Kidney (tissue), 14 donors: ENCODE data around the gene CLIC5. TPM values are rescaled to one million over a fixed set of nuclear protein-coding genes. Genes with fewer than 3 reads are reported as not detected.

Experiments
- DNase-seq, 5 donors: peaks; one replicate each; pipeline ENCODE4 v3.0.0-alpha.2; 2013 to 2020
- FAIRE-seq: peaks from 2 replicates; lab custom pipeline; 2012; peaks lifted over from hg19 to GRCh38; lab: Jason Lieb, UNC
- H3K27ac ChIP-seq, 2 donors: one replicate each; pipeline ENCODE4 v1.7.0; 2013; ENCODE audit warnings: low read depth in 2 of 2, low read length in 2 of 2, inconsistent platforms in 1 of 2
- H3K27me3 ChIP-seq: one replicate; pipeline ENCODE4 v1.7.1; 2013; ENCODE audit warnings: low read length, inconsistent platforms; ENCODE audit not compliant: control insufficient read depth, insufficient read depth
- H3K36me3 ChIP-seq, 3 donors: one replicate each; pipeline versions ENCODE4 v1.7.0 to v1.7.1; 2013; ENCODE audit warnings: low read length in 3 of 3, control low read depth in 1 of 3, inconsistent platforms in 1 of 3; ENCODE audit not compliant: insufficient read depth in 3 of 3, control insufficient read depth in 2 of 3
- H3K4me1 ChIP-seq, 3 donors: one replicate each; pipeline versions ENCODE4 v1.7.0 to v1.7.1; 2013; ENCODE audit warnings: low read length in 3 of 3, inconsistent platforms in 1 of 3, low read depth in 1 of 3; ENCODE audit not compliant: control insufficient read depth in 2 of 3, insufficient read depth in 2 of 3
- H3K4me3 ChIP-seq, 3 donors: one replicate each; pipeline versions ENCODE4 v1.7.0 to v1.8.1; 2013; ENCODE audit warnings: low read length in 3 of 3, control low read depth in 1 of 3, inconsistent platforms in 1 of 3
- H3K9ac ChIP-seq, 3 donors: one replicate each; pipeline versions ENCODE4 v1.7.0 to v1.7.1; 2013; ENCODE audit warnings: low read length in 3 of 3, control low read depth in 1 of 3, inconsistent platforms in 1 of 3
- H3K9me3 ChIP-seq, 3 donors: one replicate each; pipeline versions ENCODE4 v1.7.0 to v1.7.1; 2013; ENCODE audit warnings: low read length in 3 of 3, control low read depth in 1 of 3, inconsistent platforms in 1 of 3; ENCODE audit not compliant: control insufficient read depth in 2 of 3, insufficient read depth in 1 of 3
- intact Hi-C: fragments of 100-400 bp; cut with DNase I; formaldehyde crosslinking; loops from one replicate; pipeline ENCODE4 v1.11.1; 2022
- polyA plus RNA-seq: library from polyadenylated mRNA; stranded (reverse); fragments of 350-450 nt; fragmentation: Illumina TruSeq; extraction: RNeasy Lipid Tissue Mini Kit (QIAGEN cat#74804); gene quantifications from one replicate; pipeline ENCODE4 v1.2.3, GENCODE V29; 2014; ENCODE audit warnings: low read depth, low replicate concordance; ENCODE audit not compliant: insufficient read depth
- total RNA-seq: library from RNA; stranded (reverse); fragmentation: NEBNext Ultra II Directional; extraction: Animal tissue kit (Norgen Biotek cat#: 25700); gene quantifications from one replicate; pipeline ENCODE4 v1.2.1, GENCODE V29; 2021
- TF ChIP-seq, protein P1 (sequence below): IDR thresholded peaks from 3 replicates; pipeline ENCODE4 v1.5.1; 2012; ENCODE audit warnings: mild to moderate bottlenecking, moderate library complexity, borderline replicate concordance; ENCODE audit not compliant: insufficient read depth; ENCODE audit errors: extremely low read depth
- donor health status: control.
- donor health status: control.
- donor health status: control.
- donor health status: control.
- donor health status: control.
- donor health status: DM: yes; HTN: yes; CAD: no.
- donor health status: Normal renal cell carcinoma (clear cell type).

The CLIC5 gene
- total and polyA plus RNA-seq, 2 donors from 2014 or later = 7.4 to 54.3 TPM

DNA sequence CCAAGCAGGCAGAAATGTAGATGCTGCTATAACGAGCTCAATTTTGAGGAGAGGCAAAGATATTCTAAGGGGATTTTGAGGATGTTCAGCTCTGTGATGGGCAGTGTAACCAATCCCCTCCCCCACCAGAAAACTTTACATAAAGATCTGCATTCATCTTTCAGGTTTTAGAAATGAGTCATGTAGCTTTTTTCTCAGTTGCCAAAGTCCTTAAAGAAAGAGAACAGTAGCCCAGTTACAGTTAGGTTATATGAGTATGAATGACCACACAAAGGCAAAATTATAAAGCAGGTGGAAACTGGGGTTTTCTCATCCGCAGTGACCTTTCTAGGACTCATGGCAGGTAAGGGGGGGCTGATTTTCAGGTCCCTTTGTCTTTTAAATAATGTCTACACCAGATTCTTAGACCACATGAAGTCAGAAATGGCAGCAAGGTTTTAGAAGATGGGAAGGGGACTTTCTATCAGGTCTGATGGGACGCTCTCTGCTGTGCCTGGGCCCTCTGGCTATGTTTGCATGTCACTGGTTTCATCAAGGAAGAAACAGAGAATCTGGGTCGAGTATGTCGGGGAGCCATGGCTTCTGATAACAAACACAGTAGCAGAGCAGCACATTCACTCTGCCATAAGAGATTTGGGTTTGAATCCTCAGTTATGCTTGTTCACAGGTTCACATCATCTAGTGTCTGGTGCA, 94.7 kb downstream of the CLIC5 start:
- no peaks in the 10 kb centered on the region for H3K27me3 ChIP-seq
- FAIRE-seq = no peak
- no peak for DNase-seq
- peaks cover 0 to 3% (median 0%) of the 10 kb centered on the region in 3 donors for H3K4me1 ChIP-seq
- H3K9me3 ChIP-seq = no peaks in the 10 kb centered on the region
- H3K9ac ChIP-seq = no peak overlapping the region
- TF ChIP-seq, protein P1, sequence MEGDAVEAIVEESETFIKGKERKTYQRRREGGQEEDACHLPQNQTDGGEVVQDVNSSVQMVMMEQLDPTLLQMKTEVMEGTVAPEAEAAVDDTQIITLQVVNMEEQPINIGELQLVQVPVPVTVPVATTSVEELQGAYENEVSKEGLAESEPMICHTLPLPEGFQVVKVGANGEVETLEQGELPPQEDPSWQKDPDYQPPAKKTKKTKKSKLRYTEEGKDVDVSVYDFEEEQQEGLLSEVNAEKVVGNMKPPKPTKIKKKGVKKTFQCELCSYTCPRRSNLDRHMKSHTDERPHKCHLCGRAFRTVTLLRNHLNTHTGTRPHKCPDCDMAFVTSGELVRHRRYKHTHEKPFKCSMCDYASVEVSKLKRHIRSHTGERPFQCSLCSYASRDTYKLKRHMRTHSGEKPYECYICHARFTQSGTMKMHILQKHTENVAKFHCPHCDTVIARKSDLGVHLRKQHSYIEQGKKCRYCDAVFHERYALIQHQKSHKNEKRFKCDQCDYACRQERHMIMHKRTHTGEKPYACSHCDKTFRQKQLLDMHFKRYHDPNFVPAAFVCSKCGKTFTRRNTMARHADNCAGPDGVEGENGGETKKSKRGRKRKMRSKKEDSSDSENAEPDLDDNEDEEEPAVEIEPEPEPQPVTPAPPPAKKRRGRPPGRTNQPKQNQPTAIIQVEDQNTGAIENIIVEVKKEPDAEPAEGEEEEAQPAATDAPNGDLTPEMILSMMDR = no peak
- no peak overlapping the region for H3K27ac ChIP-seq
- no peak overlapping the region for H3K4me3 ChIP-seq
- intact Hi-C loops = no loop called here
- H3K36me3 ChIP-seq = no peaks in the 10 kb centered on the region

DNA sequence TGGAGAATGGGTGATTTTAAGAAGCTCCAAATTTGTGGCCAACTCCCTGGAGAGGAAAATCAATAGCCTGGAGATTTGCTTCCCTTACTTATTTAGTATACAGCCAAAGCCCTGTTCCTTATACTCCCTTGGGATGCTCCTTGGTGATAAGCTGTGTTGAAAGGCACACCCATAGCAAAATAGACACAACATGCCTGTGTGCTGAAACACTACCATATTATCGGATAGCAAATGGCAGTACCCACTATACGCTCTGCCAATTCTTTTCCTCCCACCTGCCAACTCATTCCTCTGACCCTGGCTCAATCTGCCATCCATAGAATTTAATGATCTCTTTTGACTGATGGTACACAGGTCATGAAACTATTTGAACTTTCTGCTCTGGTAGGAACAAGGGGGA, 98.2 kb downstream of the CLIC5 start:
- TF ChIP-seq, protein P1 = no peak
- Histone ChIP-seq H3K27ac (no peak overlapping the region), H3K27me3 (no peaks in the 10 kb centered on the region), H3K36me3 (no peaks in the 10 kb centered on the region), H3K9ac (no peak overlapping the region), H3K9me3 (no peaks in the 10 kb centered on the region), H3K4me3 (no peak overlapping the region), H3K4me1 (no peaks in the 10 kb centered on the region)
- intact Hi-C loops = no loop called here
- no peak for FAIRE-seq
- DNase-seq = no peak

DNA sequence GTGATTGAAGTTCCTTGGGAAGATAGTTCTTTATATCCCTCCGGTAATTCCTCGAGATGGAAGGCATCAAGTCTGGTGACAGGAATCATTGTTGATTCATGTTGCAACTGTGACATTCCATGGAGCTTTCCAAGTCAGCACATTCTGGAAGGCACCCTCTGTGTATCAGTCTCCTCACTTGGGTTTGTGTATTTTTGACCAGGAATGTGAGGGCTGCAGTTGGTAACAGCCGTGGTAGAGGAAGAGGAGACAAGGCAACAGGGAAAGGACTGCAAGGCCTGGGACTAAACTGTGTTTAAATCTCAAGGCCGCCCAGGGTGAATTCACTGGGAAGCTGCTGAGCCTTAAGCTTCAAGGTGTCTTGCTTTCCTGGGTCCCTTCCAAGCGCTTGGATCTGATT, 99.0 kb downstream of the CLIC5 start:
- no peaks in the 10 kb centered on the region for H3K27me3 ChIP-seq
- no peak overlapping the region for H3K27ac ChIP-seq
- FAIRE-seq (no peak), DNase-seq (no peak)
- intact Hi-C loops = no loop called here
- H3K9ac ChIP-seq = no peak overlapping the region
- H3K36me3 ChIP-seq = no peaks in the 10 kb centered on the region
- H3K9me3 ChIP-seq = no peaks in the 10 kb centered on the region
- no peak overlapping the region for H3K4me3 ChIP-seq
- no peaks in the 10 kb centered on the region for H3K4me1 ChIP-seq
- TF ChIP-seq, protein P1 = no peak
